Measurements from ENCODE around the gene INTS6.

DNA sequence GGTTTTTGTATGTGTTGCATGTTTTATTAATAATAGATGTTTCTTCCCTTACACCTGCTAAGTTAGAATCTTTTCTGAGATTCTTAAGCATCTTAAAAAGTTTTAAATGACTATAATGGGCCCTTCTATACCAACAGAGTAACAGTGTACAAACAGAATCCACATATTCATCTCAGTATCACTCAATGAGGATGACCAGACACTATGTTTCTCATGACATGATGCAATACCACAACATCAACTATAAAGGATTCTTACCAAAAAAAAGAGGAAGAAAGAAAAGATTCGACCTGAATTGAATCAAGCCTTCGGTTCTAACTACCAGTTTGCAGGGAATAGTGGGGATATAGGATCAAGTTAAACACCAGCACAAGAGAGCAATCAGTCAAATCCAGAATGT lies 56.5 kb downstream of the INTS6 start:
- TF ChIP-seq, protein P1, sequence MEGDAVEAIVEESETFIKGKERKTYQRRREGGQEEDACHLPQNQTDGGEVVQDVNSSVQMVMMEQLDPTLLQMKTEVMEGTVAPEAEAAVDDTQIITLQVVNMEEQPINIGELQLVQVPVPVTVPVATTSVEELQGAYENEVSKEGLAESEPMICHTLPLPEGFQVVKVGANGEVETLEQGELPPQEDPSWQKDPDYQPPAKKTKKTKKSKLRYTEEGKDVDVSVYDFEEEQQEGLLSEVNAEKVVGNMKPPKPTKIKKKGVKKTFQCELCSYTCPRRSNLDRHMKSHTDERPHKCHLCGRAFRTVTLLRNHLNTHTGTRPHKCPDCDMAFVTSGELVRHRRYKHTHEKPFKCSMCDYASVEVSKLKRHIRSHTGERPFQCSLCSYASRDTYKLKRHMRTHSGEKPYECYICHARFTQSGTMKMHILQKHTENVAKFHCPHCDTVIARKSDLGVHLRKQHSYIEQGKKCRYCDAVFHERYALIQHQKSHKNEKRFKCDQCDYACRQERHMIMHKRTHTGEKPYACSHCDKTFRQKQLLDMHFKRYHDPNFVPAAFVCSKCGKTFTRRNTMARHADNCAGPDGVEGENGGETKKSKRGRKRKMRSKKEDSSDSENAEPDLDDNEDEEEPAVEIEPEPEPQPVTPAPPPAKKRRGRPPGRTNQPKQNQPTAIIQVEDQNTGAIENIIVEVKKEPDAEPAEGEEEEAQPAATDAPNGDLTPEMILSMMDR (IDR thresholded peaks at IDR 0.05) = no peak
- no peak for TF ChIP-seq POLR2A (IDR thresholded peaks at IDR 0.05)
